Vagina (tissue), 2 donors: Measurements from ENCODE around the gene JPH4. TPM values are rescaled to one million over a fixed set of nuclear protein-coding genes. Genes with fewer than 3 reads are reported as not detected.

Experiments used
- DNase-seq, 2 donors: peaks; one replicate each; pipeline ENCODE4 v3.0.0-alpha.2; 2017; ENCODE audit errors: extremely low spot score in 2 of 2
- H3K27ac ChIP-seq: fragments of 200-600 bp; sonication (generic); one replicate; pipeline ENCODE4 v1.5.1; 2019
- H3K27me3 ChIP-seq: fragments of 200-600 bp; sonication (generic); one replicate; pipeline ENCODE4 v1.5.1; 2019
- H3K36me3 ChIP-seq, 2 donors: fragments of 200-600 bp; sonication (generic); one replicate each; pipeline ENCODE4 v1.5.1; 2017 to 2019
- H3K4me1 ChIP-seq: fragments of 200-600 bp; sonication (generic); one replicate; pipeline ENCODE4 v1.5.1; 2019
- H3K4me3 ChIP-seq, 2 donors: fragments of 200-600 bp; sonication (generic); 1 replicate in 1 of 2; 2 replicates in 1 of 2; pipeline ENCODE4 v1.5.1; 2016 to 2019
- H3K9me3 ChIP-seq: fragments of 200-600 bp; sonication (generic); one replicate; pipeline ENCODE4 v1.5.1; 2019
- CTCF ChIP-seq, 3 experiments: fragments of 450-650 bp in 2 of 3; fragments of 200-600 bp in 1 of 3; sonication (generic) in 1 of 3; IDR thresholded peaks; one replicate each; pipeline ENCODE4 v1.5.1; 2017 to 2019; ENCODE audit warnings: antibody characterized with exemption in 3 of 3, mild to moderate bottlenecking in 2 of 3, moderate library complexity in 2 of 3
- POLR2A ChIP-seq, 2 donors: fragments of 450-650 bp; IDR thresholded peaks; one replicate each; pipeline ENCODE4 v1.6.1; 2017; ENCODE audit warnings: antibody characterized with exemption in 2 of 2, mild to moderate bottlenecking in 2 of 2, moderate library complexity in 2 of 2
- POLR2AphosphoS5 ChIP-seq, 2 donors: sonication (generic); formaldehyde crosslinking; IDR thresholded peaks; one replicate each; pipeline ENCODE4 v1.9.0; 2017; ENCODE audit warnings: antibody characterized with exemption in 2 of 2, mild to moderate bottlenecking in 2 of 2, low read depth in 1 of 2; ENCODE audit not compliant: insufficient read depth in 1 of 2
- intact Hi-C: fragments of 100-400 bp; cut with DNase I; formaldehyde crosslinking; loops from one replicate; pipeline ENCODE4 v1.15.1; 2023
- total RNA-seq: library from RNA; depleted of rRNA; stranded (reverse); fragments of >200 nt; gene quantifications from one replicate; pipeline ENCODE4 v1.2.3, GENCODE V29; 2016

JPH4 gene
- total RNA-seq, 1 donor from 2014 or later, result 10.6 TPM

- Histone ChIP-seq H3K27ac (peak overlapping the region; percentile 25), H3K4me1 (peaks cover 23% of the 10 kb centered on the region), H3K9me3 (no peaks in the 10 kb centered on the region), H3K27me3 (peaks cover 10% of the 10 kb centered on the region), H3K36me3 (no peaks in the 10 kb centered on the region), H3K4me3 (peak overlapping the region; percentile 38 to 61)
- intact Hi-C loops, result no loop called here
- peak in 1 of 2 donors; percentile 56 for DNase-seq
- TF ChIP-seq POLR2A (IDR thresholded peaks at IDR 0.05) (no peak), POLR2AphosphoS5 (IDR thresholded peaks at IDR 0.05; ENCODE audit: insufficient read depth in 1 of 2, low read depth in 1 of 2) (no peak), CTCF (IDR thresholded peaks at IDR 0.05) (no peak)
Observed at GRCh38 chr14:23577710-23578392, 739 bp downstream of the JPH4 start.

GRCh38 chr14:23577004-23577681 is 1.4 kb downstream of the JPH4 start:
- no peaks in the 10 kb centered on the region for H3K9me3 ChIP-seq
- H3K27me3 ChIP-seq, result peaks cover 10% of the 10 kb centered on the region
- peak in 1 of 2 donors; percentile 71 for DNase-seq
- TF ChIP-seq POLR2AphosphoS5 (IDR thresholded peaks at IDR 0.05; ENCODE audit: insufficient read depth in 1 of 2, low read depth in 1 of 2) (peak in 1 of 2 donors; percentile 30), CTCF (IDR thresholded peaks at IDR 0.05) (no peak)
- H3K36me3 ChIP-seq, result no peaks in the 10 kb centered on the region
- H3K4me1 ChIP-seq, result peaks cover 23% of the 10 kb centered on the region
- H3K4me3 ChIP-seq, result peak overlapping the region; percentile 38 to 61
- intact Hi-C loops, result no loop called here
- H3K27ac ChIP-seq, result peak overlapping the region; percentile 25

- peaks cover 10% of the 10 kb centered on the region for H3K27me3 ChIP-seq
Observed at GRCh38 chr14:23573384-23574015, 5.1 kb downstream of the JPH4 start.

GRCh38 chr14:23572836-23573235 is 5.8 kb downstream of the JPH4 start:
- no peaks in the 10 kb centered on the region for H3K36me3 ChIP-seq
- TF ChIP-seq POLR2AphosphoS5 (IDR thresholded peaks at IDR 0.05; ENCODE audit: insufficient read depth in 1 of 2, low read depth in 1 of 2), result no peak
- no peak for TF ChIP-seq CTCF (IDR thresholded peaks at IDR 0.05)
- TF ChIP-seq POLR2A (IDR thresholded peaks at IDR 0.05), result no peak
- intact Hi-C loops, result no loop called here
- peaks cover 30% of the 10 kb centered on the region for H3K4me1 ChIP-seq
- no peak overlapping the region for H3K27ac ChIP-seq
- peaks cover 10% of the 10 kb centered on the region for H3K27me3 ChIP-seq
- no peak for DNase-seq
- H3K4me3 ChIP-seq, result no peak overlapping the region
- H3K9me3 ChIP-seq, result no peaks in the 10 kb centered on the region

More at GRCh38 chr14:23573384-23574015, 5.1 kb downstream of the JPH4 start:
- no peak overlapping the region for H3K4me3 ChIP-seq
- no peaks in the 10 kb centered on the region for H3K36me3 ChIP-seq
- peaks cover 28% of the 10 kb centered on the region for H3K4me1 ChIP-seq
- no peaks in the 10 kb centered on the region for H3K9me3 ChIP-seq
- no peak for TF ChIP-seq POLR2AphosphoS5 (IDR thresholded peaks at IDR 0.05; ENCODE audit: insufficient read depth in 1 of 2, low read depth in 1 of 2)
- TF ChIP-seq CTCF (IDR thresholded peaks at IDR 0.05), result no peak
- TF ChIP-seq POLR2A (IDR thresholded peaks at IDR 0.05), result no peak
- no peak for DNase-seq
- intact Hi-C loops, result no loop called here
- no peak overlapping the region for H3K27ac ChIP-seq

- H3K4me3 ChIP-seq, result no peak overlapping the region
- TF ChIP-seq POLR2AphosphoS5 (IDR thresholded peaks at IDR 0.05; ENCODE audit: insufficient read depth in 1 of 2, low read depth in 1 of 2) (no peak), POLR2A (IDR thresholded peaks at IDR 0.05) (no peak), CTCF (IDR thresholded peaks at IDR 0.05) (no peak)
- peaks cover 8% of the 10 kb centered on the region for H3K27me3 ChIP-seq
- H3K4me1 ChIP-seq, result peaks cover 27% of the 10 kb centered on the region
- no peaks in the 10 kb centered on the region for H3K36me3 ChIP-seq
- H3K27ac ChIP-seq, result no peak overlapping the region
- H3K9me3 ChIP-seq, result no peaks in the 10 kb centered on the region
- intact Hi-C loops, result no loop called here
- no peak for DNase-seq
Observed at GRCh38 chr14:23572524-23572828, 6.1 kb downstream of the JPH4 start.
